ENCODE measurements around the gene PTPN2. TPM values are rescaled to one million over a fixed set of nuclear protein-coding genes. Genes with fewer than 3 reads are reported as not detected.

PTPN2 gene
- total and polyA plus RNA-seq, 9 of the 15 experiments (the other 6 are each of a cell fraction or from before 2014, with no cell fraction given): 36.6 to 66.4 (median 43.8) TPM

GRCh38 chr18:12766986-12767433 lies 117.0 kb downstream of the PTPN2 start (continued):
- TF ChIP-seq MGA (IDR thresholded peaks at IDR 0.05) (peak; percentile 76), L3MBTL2 (IDR thresholded peaks at IDR 0.05) (peak; percentile 87), MED1 (CRISPR knock-in tag; IDR thresholded peaks at IDR 0.05; ENCODE audit: borderline replicate concordance) (no peak), SRF (CRISPR knock-in tag; IDR thresholded peaks at IDR 0.05) (no peak), NR2C2 (CRISPR knock-in tag; IDR thresholded peaks at IDR 0.05) (no peak), NR2C2 (tag; IDR thresholded peaks at IDR 0.05) (peak; percentile 85), ZNF280B (CRISPR knock-in tag; IDR thresholded peaks at IDR 0.05) (no peak), NRF1 (conservative IDR thresholded peaks at IDR 0.05 in 1 of 2, IDR thresholded peaks at IDR 0.05 in 1 of 2) (peak; percentile 11 to 18; a peak in 1 of 4 replicates), ZC3H11A (IDR thresholded peaks at IDR 0.05; ENCODE audit: low read depth, low read length) (no peak), XRCC5 (IDR thresholded peaks at IDR 0.05; ENCODE audit: low read depth, low read length) (no peak), E2F6 (IDR thresholded peaks at IDR 0.05; ENCODE audit: borderline replicate concordance in 1 of 2, extremely low read depth in 1 of 2, insufficient read depth in 1 of 2, insufficient read length in 1 of 2, low read depth in 1 of 2, low read length in 1 of 2, poor library complexity in 1 of 2, severe bottlenecking in 1 of 2) (peak; percentile 31 to 36), NR2C1 (IDR thresholded peaks at IDR 0.05) (peak; percentile 72), NR2C1 (tag; IDR thresholded peaks at IDR 0.05) (peak; percentile 84), ZNF77 (CRISPR knock-in tag; IDR thresholded peaks at IDR 0.05) (no peak)

Data from K562 (cell line).